GM19452 (cell line): ENCODE results near the gene SDK1.
"Not testable (repeated sequence)": the region's sequence is repeated elsewhere in the genome, so short reads cannot be mapped to it uniquely, and the experiment has no call there.

ENCODE experiments used
- ATAC-seq: cut with Tn5 transposase; IDR thresholded peaks from one replicate; pipeline ENCODE4 v1.9.1; 2021; ENCODE audit not compliant: unreplicated experiment

Gene SDK1

GRCh38 chr7:4245866-4246470 is 944.9 kb downstream of the SDK1 start:
- ATAC-seq, result no peak

- ATAC-seq, result no peak
Observed at GRCh38 chr7:4246536-4246935, 945.5 kb downstream of the SDK1 start.

GRCh38 chr7:4247106-4247876 is 946.2 kb downstream of the SDK1 start:
- ATAC-seq, result no peak

- ATAC-seq, result no peak
Observed at GRCh38 chr7:4248295-4248694, 947.2 kb downstream of the SDK1 start.

GRCh38 chr7:4249241-4249640 is 948.2 kb downstream of the SDK1 start:
- no peak for ATAC-seq

GRCh38 chr7:4255336-4255735 is 954.3 kb downstream of the SDK1 start:
- ATAC-seq, result no peak

- ATAC-seq, result no peak
Observed at GRCh38 chr7:4256286-4256685, 955.2 kb downstream of the SDK1 start.

GRCh38 chr7:4257146-4258111 is 956.4 kb downstream of the SDK1 start:
- ATAC-seq, result no peak

- ATAC-seq, result not testable (repeated sequence)
Observed at GRCh38 chr7:4260116-4260515, 959.1 kb downstream of the SDK1 start.

- no peak for ATAC-seq
Observed at GRCh38 chr7:4260867-4261600, 960.0 kb downstream of the SDK1 start.

GRCh38 chr7:4261601-4261960 is 960.5 kb downstream of the SDK1 start:
- ATAC-seq, result no peak

- ATAC-seq, result not testable (repeated sequence)
Observed at GRCh38 chr7:4264206-4264605, 963.2 kb downstream of the SDK1 start.

GRCh38 chr7:4265066-4265465 is 964.0 kb downstream of the SDK1 start:
- ATAC-seq, result no peak

- no peak for ATAC-seq
Observed at GRCh38 chr7:4265676-4266075, 964.6 kb downstream of the SDK1 start.

GRCh38 chr7:4266270-4267040 is 965.4 kb downstream of the SDK1 start:
- ATAC-seq, result no peak

GRCh38 chr7:4267341-4268039 is 966.4 kb downstream of the SDK1 start:
- ATAC-seq, result no peak

GRCh38 chr7:4268040-4268965 is 967.3 kb downstream of the SDK1 start:
- no peak for ATAC-seq

GRCh38 chr7:4269086-4269485 is 968.0 kb downstream of the SDK1 start:
- ATAC-seq, result no peak

- no peak for ATAC-seq
Observed at GRCh38 chr7:4269746-4270145, 968.7 kb downstream of the SDK1 start.
